Caco-2 (cell line): ENCODE measurements around the gene PDE4D. TPM values are rescaled to one million over a fixed set of nuclear protein-coding genes. Genes with fewer than 3 reads are reported as not detected.

Experiments used
- BruUV-seq: library from RNA; stranded (reverse); fragments of 400-500 nt; replicated peaks from 2 replicates; lab custom pipeline; 2021; lab: Mats Ljungman, UMichigan
- CTCF ChIA-PET: fragments of 300-600 bp; sonication (Branson Sonifier 250); formaldehyde crosslinking; loops from one replicate; lab custom pipeline; 2022; ENCODE audit warnings: antibody characterized with exemption; lab: Charles Lee
- POLR2A ChIA-PET: fragments of 300-600 bp; sonication (Branson Sonifier 250); formaldehyde crosslinking; loops from one replicate; lab custom pipeline; 2022; ENCODE audit warnings: antibody characterized with exemption; lab: Charles Lee
- DNase-seq, 2 experiments: peaks; one replicate each; pipeline versions ENCODE4 v3.0.0 to v3.0.0-alpha.2; 2020 to 2022
- H3K27me3 ChIP-seq: replicated peaks from 2 replicates; pipeline ENCODE4 v1.6.0; 2011; ENCODE audit warnings: low read length; ENCODE audit not compliant: control insufficient read depth, insufficient read depth
- H3K36me3 ChIP-seq: 2 replicates; pipeline ENCODE4 v1.5.1; 2011; ENCODE audit warnings: low read length; ENCODE audit not compliant: control insufficient read depth, insufficient read depth
- H3K4me1 ChIP-seq: fragments of 250-450 bp; sonication (Bioruptor Pico); 2 replicates; pipeline ENCODE4 v1.5.1; 2020; ENCODE audit warnings: mild to moderate bottlenecking
- H3K4me3 ChIP-seq: 2 replicates; pipeline ENCODE4 v1.5.1; 2011; ENCODE audit warnings: low read depth, mild to moderate bottlenecking, control low read depth, low read length
- H3K9me3 ChIP-seq: fragments of 250-450 bp; sonication (Bioruptor Pico); 2 replicates; pipeline ENCODE4 v1.5.1; 2020; ENCODE audit warnings: mild to moderate bottlenecking, moderate library complexity
- H3K27ac Mint-ChIP-seq: one replicate; pipeline ENCODE4 v1.8.0; 2022; ENCODE audit warnings: mixed read lengths; ENCODE audit not compliant: unreplicated experiment
- H3K27me3 Mint-ChIP-seq: one replicate; pipeline ENCODE4 v1.8.0; 2022; ENCODE audit warnings: mixed read lengths; ENCODE audit not compliant: insufficient read depth, unreplicated experiment
- H3K36me3 Mint-ChIP-seq: one replicate; pipeline ENCODE4 v1.8.0; 2022; ENCODE audit warnings: mild to moderate bottlenecking, mixed read lengths; ENCODE audit not compliant: insufficient read depth, unreplicated experiment
- H3K4me1 Mint-ChIP-seq: one replicate; pipeline ENCODE4 v1.8.0; 2022; ENCODE audit warnings: low read depth, mixed read lengths; ENCODE audit not compliant: unreplicated experiment
- H3K4me3 Mint-ChIP-seq: one replicate; pipeline ENCODE4 v1.8.0; 2022; ENCODE audit warnings: mild to moderate bottlenecking, moderate library complexity, mixed read lengths; ENCODE audit not compliant: unreplicated experiment
- H3K9me3 Mint-ChIP-seq: one replicate; pipeline ENCODE4 v1.8.0; 2022; ENCODE audit warnings: mixed read lengths; ENCODE audit not compliant: unreplicated experiment
- CTCF ChIP-seq, 2 experiments: fragments of 200-600 bp in 1 of 2; IDR thresholded peaks; 1 replicate in 1 of 2; 2 replicates in 1 of 2; pipeline versions ENCODE4 v1.5.1 to v1.8.0; 2011 to 2022; ENCODE audit warnings: antibody characterized with exemption in 1 of 2, control low read depth in 1 of 2, inconsistent platforms in 1 of 2, low read depth in 1 of 2, low read length in 1 of 2, mild to moderate bottlenecking in 1 of 2, moderate library complexity in 1 of 2; ENCODE audit not compliant: insufficient read depth in 1 of 2, severe bottlenecking in 1 of 2, unreplicated experiment in 1 of 2
- intact Hi-C: fragments of 100-400 bp; cut with micrococcal nuclease; formaldehyde crosslinking; loops from one replicate; pipeline ENCODE4 v1.10.0; 2022; ENCODE audit not compliant: unreplicated experiment
- total RNA-seq: library from RNA; stranded (reverse); gene quantifications from 2 replicates; pipeline ENCODE4 v1.2.3, GENCODE V29; 2022

Gene PDE4D
- total RNA-seq, 1 experiment from 2014 or later: 89.8 TPM

- POLR2A ChIA-PET: no interaction called here
- intact Hi-C loops: loop anchor here (10.0 kb wide), 1 partner anchor 605 kb away; no protein-coding TSS in a partner anchor
- Mint-ChIP-seq H3K36me3 (no peaks in the 10 kb centered on the region), H3K27ac (no peak overlapping the region), H3K4me1 (no peaks in the 10 kb centered on the region), H3K9me3 (no peaks in the 10 kb centered on the region), H3K27me3 (peaks cover 23% of the 10 kb centered on the region), H3K4me3 (no peak overlapping the region)
- Histone ChIP-seq H3K9me3 (no peaks in the 10 kb centered on the region), H3K4me1 (no peaks in the 10 kb centered on the region), H3K4me3 (no peak overlapping the region), H3K27me3 (no peaks in the 10 kb centered on the region; the same call in 1 of the 2 replicates), H3K36me3 (no peaks in the 10 kb centered on the region)
- CTCF ChIA-PET: no interaction called here
- no peak for TF ChIP-seq CTCF (IDR thresholded peaks at IDR 0.05; ENCODE audit: insufficient read depth in 1 of 2, low read depth in 1 of 2, low read length in 1 of 2, severe bottlenecking in 1 of 2, unreplicated experiment in 1 of 2)
- DNase-seq: no peak
- BruUV-seq: no TSS peak
Measured at GRCh38 chr5:59789894-59790293, 103.6 kb downstream of the PDE4D start.

- Mint-ChIP-seq H3K36me3 (no peaks in the 10 kb centered on the region), H3K4me3 (no peak overlapping the region), H3K27me3 (peaks cover 23% of the 10 kb centered on the region), H3K4me1 (no peaks in the 10 kb centered on the region), H3K27ac (no peak overlapping the region), H3K9me3 (no peaks in the 10 kb centered on the region)
- H3K27me3 ChIP-seq: no peaks in the 10 kb centered on the region; the same call in 1 of the 2 replicates
- TF ChIP-seq CTCF (IDR thresholded peaks at IDR 0.05; ENCODE audit: insufficient read depth in 1 of 2, low read depth in 1 of 2, low read length in 1 of 2, severe bottlenecking in 1 of 2, unreplicated experiment in 1 of 2): no peak
- ChIA-PET CTCF (no interaction called here), POLR2A (no interaction called here)
- no peak overlapping the region for H3K4me3 ChIP-seq
- BruUV-seq: no TSS peak
- H3K36me3 ChIP-seq: no peaks in the 10 kb centered on the region
- H3K9me3 ChIP-seq: no peaks in the 10 kb centered on the region
- H3K4me1 ChIP-seq: no peaks in the 10 kb centered on the region
- DNase-seq: no peak
- intact Hi-C loops: no loop called here
Measured at GRCh38 chr5:59789197-59789596, 104.3 kb downstream of the PDE4D start.

- BruUV-seq: no TSS peak
- Histone ChIP-seq H3K4me3 (no peak overlapping the region), H3K9me3 (no peaks in the 10 kb centered on the region), H3K27me3 (no peaks in the 10 kb centered on the region; the same call in 1 of the 2 replicates), H3K36me3 (no peaks in the 10 kb centered on the region), H3K4me1 (no peaks in the 10 kb centered on the region)
- H3K4me1 Mint-ChIP-seq: no peaks in the 10 kb centered on the region
- DNase-seq: no peak
- TF ChIP-seq CTCF (IDR thresholded peaks at IDR 0.05; ENCODE audit: insufficient read depth in 1 of 2, low read depth in 1 of 2, low read length in 1 of 2, severe bottlenecking in 1 of 2, unreplicated experiment in 1 of 2): no peak
- ChIA-PET CTCF (no interaction called here), POLR2A (no interaction called here)
- H3K4me3 Mint-ChIP-seq: no peak overlapping the region
- no peak overlapping the region for H3K27ac Mint-ChIP-seq
- H3K27me3 Mint-ChIP-seq: peaks cover 13% of the 10 kb centered on the region
- no peaks in the 10 kb centered on the region for H3K36me3 Mint-ChIP-seq
- H3K9me3 Mint-ChIP-seq: no peaks in the 10 kb centered on the region
- intact Hi-C loops: no loop called here
Measured at GRCh38 chr5:59786334-59786805, 107.2 kb downstream of the PDE4D start.
